Gastrocnemius medialis (tissue), 4 donors: Measurements from ENCODE around the gene LRRC45.

ENCODE experiments used
- POLR2A ChIP-seq, 2 donors: fragments of 450-650 bp; IDR thresholded peaks; one replicate each; pipeline ENCODE4 v1.6.1; 2017; ENCODE audit warnings: antibody characterized with exemption in 2 of 2, mild to moderate bottlenecking in 2 of 2, moderate library complexity in 2 of 2
- TF ChIP-seq, protein P1 (sequence below), 5 experiments: fragments of 450-650 bp in 3 of 5; fragments of 200-600 bp in 2 of 5; sonication (generic) in 2 of 5; IDR thresholded peaks in 4 of 5; conservative IDR thresholded peaks in 1 of 5; 1 replicate in 4 of 5; 2 replicates in 1 of 5; pipeline ENCODE4 v1.5.1; 2016 to 2019; ENCODE audit warnings: antibody characterized with exemption in 5 of 5, mild to moderate bottlenecking in 3 of 5, moderate library complexity in 3 of 5

DNA sequence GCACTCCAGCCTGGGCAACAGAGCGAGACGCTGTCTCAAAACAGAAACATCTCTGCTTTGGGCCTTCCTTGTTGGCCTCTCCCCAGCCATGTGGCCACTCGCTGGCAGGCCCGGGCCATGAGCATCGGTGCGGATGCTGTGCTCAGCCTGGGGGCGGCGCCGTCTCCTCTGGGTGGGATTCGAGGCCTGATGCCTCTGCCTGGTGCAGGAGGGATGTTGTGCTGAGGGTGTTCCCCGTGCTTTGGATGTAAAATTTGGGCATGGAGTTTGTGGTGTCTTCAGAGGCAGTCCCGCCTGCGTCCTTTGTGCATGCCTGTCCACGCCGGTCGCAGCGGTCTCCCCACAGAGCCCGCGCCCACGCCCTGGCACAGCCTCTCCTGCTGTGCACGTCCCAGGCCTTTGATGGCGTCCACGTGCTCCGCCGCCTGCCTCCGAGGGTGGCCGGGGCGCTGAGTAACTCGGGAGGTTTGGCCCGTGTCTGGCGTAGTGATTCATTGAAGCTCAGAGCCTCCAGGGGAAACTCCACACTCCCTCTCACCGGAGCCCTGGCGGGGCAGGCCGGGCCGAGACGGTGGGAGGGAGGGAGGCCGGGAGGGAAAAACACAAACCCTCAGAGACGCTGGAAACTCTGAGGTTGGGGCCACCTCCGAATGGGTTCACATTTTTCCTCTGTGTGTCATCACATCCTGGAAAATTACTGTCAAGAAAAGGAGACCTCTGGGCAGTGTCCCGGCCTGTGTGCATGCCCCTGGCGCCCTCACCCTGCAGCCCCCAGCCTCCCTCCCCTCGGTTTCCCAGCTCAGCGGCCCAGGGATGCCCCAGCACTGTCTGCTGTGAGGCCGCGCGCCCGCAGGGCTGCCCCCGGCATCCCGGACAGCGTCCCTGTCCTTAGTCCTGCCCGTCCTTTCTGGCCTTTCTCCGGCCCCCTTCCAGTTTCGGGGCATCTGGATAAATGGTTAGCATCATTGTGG, 19.4 kb upstream of the LRRC45 start:
- TF ChIP-seq, protein P1, sequence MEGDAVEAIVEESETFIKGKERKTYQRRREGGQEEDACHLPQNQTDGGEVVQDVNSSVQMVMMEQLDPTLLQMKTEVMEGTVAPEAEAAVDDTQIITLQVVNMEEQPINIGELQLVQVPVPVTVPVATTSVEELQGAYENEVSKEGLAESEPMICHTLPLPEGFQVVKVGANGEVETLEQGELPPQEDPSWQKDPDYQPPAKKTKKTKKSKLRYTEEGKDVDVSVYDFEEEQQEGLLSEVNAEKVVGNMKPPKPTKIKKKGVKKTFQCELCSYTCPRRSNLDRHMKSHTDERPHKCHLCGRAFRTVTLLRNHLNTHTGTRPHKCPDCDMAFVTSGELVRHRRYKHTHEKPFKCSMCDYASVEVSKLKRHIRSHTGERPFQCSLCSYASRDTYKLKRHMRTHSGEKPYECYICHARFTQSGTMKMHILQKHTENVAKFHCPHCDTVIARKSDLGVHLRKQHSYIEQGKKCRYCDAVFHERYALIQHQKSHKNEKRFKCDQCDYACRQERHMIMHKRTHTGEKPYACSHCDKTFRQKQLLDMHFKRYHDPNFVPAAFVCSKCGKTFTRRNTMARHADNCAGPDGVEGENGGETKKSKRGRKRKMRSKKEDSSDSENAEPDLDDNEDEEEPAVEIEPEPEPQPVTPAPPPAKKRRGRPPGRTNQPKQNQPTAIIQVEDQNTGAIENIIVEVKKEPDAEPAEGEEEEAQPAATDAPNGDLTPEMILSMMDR (IDR thresholded peaks at IDR 0.05 in 4 of 5, conservative IDR thresholded peaks at IDR 0.05 in 1 of 5) = no peak
- no peak for TF ChIP-seq POLR2A (IDR thresholded peaks at IDR 0.05)
